HEK293 (cell line): Measurements from ENCODE around the gene ASCC1.
A peak's percentile ranks its signal among the peaks of the same experiment; 100 is the strongest.

Source experiments
- CTCF ChIP-seq: fragments of 450-650 bp; formaldehyde crosslinking; IDR thresholded peaks from 2 replicates; pipeline ENCODE4 v1.5.1; 2016; ENCODE audit warnings: missing biosample characterization, missing genetic modification characterization
- GLIS1 ChIP-seq: fragments of 450-650 bp; formaldehyde crosslinking; IDR thresholded peaks from 2 replicates; pipeline ENCODE4 v1.5.1; 2016; ENCODE audit warnings: missing biosample characterization, missing genetic modification characterization
- HIC1 ChIP-seq: fragments of 450-650 bp; formaldehyde crosslinking; IDR thresholded peaks from 2 replicates; pipeline ENCODE4 v1.5.1; 2016; ENCODE audit warnings: missing biosample characterization, missing genetic modification characterization
- IKZF3 ChIP-seq: fragments of 450-650 bp; IDR thresholded peaks from 2 replicates; pipeline ENCODE4 v1.5.0; 2018; ENCODE audit warnings: missing biosample characterization, mild to moderate bottlenecking, missing genetic modification characterization, moderate library complexity
- MZF1 ChIP-seq: fragments of 450-650 bp; formaldehyde crosslinking; IDR thresholded peaks from 2 replicates; pipeline ENCODE4 v1.5.1; 2017; ENCODE audit warnings: missing biosample characterization, missing genetic modification characterization, borderline replicate concordance
- SALL2 ChIP-seq: fragments of 450-650 bp; formaldehyde crosslinking; IDR thresholded peaks from 2 replicates; pipeline ENCODE4 v1.5.0; 2017; ENCODE audit warnings: missing biosample characterization, mild to moderate bottlenecking, missing genetic modification characterization, borderline replicate concordance
- SETDB1 ChIP-seq: IDR thresholded peaks from one replicate; pipeline ENCODE4 v1.6.1; 2017; ENCODE audit warnings: mild to moderate bottlenecking, low read length, moderate library complexity, mixed read lengths; ENCODE audit not compliant: insufficient read length
- YY1 ChIP-seq: fragments of 450-650 bp; formaldehyde crosslinking; IDR thresholded peaks from 2 replicates; pipeline ENCODE4 v1.5.1; 2018; ENCODE audit warnings: missing biosample characterization, missing genetic modification characterization
- ZBTB11 ChIP-seq: fragments of 450-650 bp; formaldehyde crosslinking; conservative IDR thresholded peaks from 2 replicates; pipeline ENCODE4 v1.5.1; 2016; ENCODE audit warnings: low read depth, missing biosample characterization, missing genetic modification characterization
- ZBTB44 ChIP-seq: fragments of 450-650 bp; IDR thresholded peaks from 2 replicates; pipeline ENCODE4 v1.5.1; 2018; ENCODE audit warnings: missing biosample characterization, mild to moderate bottlenecking, missing genetic modification characterization
- ZNF138 ChIP-seq: fragments of 450-650 bp; formaldehyde crosslinking; IDR thresholded peaks from 2 replicates; pipeline ENCODE4 v1.5.1; 2016; ENCODE audit warnings: missing biosample characterization, missing genetic modification characterization, borderline replicate concordance
- ZNF155 ChIP-seq: fragments of 450-650 bp; formaldehyde crosslinking; IDR thresholded peaks from 2 replicates; pipeline ENCODE4 v1.5.1; 2016; ENCODE audit warnings: missing biosample characterization, missing genetic modification characterization
- ZNF292 ChIP-seq: fragments of 450-650 bp; formaldehyde crosslinking; IDR thresholded peaks from 2 replicates; pipeline ENCODE4 v1.5.1; 2016; ENCODE audit warnings: low read depth, missing biosample characterization, missing genetic modification characterization, borderline replicate concordance
- ZNF324 ChIP-seq: fragments of 450-650 bp; formaldehyde crosslinking; IDR thresholded peaks from 2 replicates; pipeline ENCODE4 v1.5.1; 2016; ENCODE audit warnings: missing biosample characterization, missing genetic modification characterization
- ZNF335 ChIP-seq: fragments of 450-650 bp; formaldehyde crosslinking; conservative IDR thresholded peaks from 2 replicates; pipeline ENCODE4 v1.5.1; 2016; ENCODE audit warnings: missing biosample characterization, missing genetic modification characterization
- ZNF510 ChIP-seq: fragments of 450-650 bp; formaldehyde crosslinking; IDR thresholded peaks from 2 replicates; pipeline ENCODE4 v1.5.1; 2018; ENCODE audit warnings: mild to moderate bottlenecking, missing genetic modification characterization, missing biosample characterization; ENCODE audit not compliant: insufficient replicate concordance
- ZNF529 ChIP-seq: fragments of 450-650 bp; formaldehyde crosslinking; IDR thresholded peaks from 2 replicates; pipeline ENCODE4 v1.5.1; 2017; ENCODE audit warnings: missing genetic modification characterization, missing biosample characterization; ENCODE audit not compliant: insufficient replicate concordance
- ZNF555 ChIP-seq: fragments of 450-650 bp; formaldehyde crosslinking; conservative IDR thresholded peaks from 2 replicates; pipeline ENCODE4 v1.5.1; 2017; ENCODE audit warnings: missing biosample characterization, mild to moderate bottlenecking, missing genetic modification characterization, inconsistent platforms
- ZNF639 ChIP-seq: fragments of 450-650 bp; formaldehyde crosslinking; IDR thresholded peaks from 2 replicates; pipeline ENCODE4 v1.5.1; 2016; ENCODE audit warnings: missing biosample characterization, missing genetic modification characterization
- ZNF701 ChIP-seq: fragments of 450-650 bp; formaldehyde crosslinking; IDR thresholded peaks from 2 replicates; pipeline ENCODE4 v1.5.1; 2016; ENCODE audit warnings: missing biosample characterization, missing genetic modification characterization
- ZNF704 ChIP-seq: fragments of 450-650 bp; formaldehyde crosslinking; IDR thresholded peaks from 2 replicates; pipeline ENCODE4 v1.5.1; 2016; ENCODE audit warnings: missing biosample characterization, missing genetic modification characterization
- ZNF776 ChIP-seq: fragments of 450-650 bp; formaldehyde crosslinking; IDR thresholded peaks from 2 replicates; pipeline ENCODE4 v1.5.0; 2017; ENCODE audit warnings: missing biosample characterization, missing genetic modification characterization, borderline replicate concordance
- ZNF837 ChIP-seq: fragments of 450-650 bp; formaldehyde crosslinking; IDR thresholded peaks from 2 replicates; pipeline ENCODE4 v1.5.1; 2016; ENCODE audit warnings: missing biosample characterization, missing genetic modification characterization
- ZNF843 ChIP-seq: fragments of 450-650 bp; formaldehyde crosslinking; IDR thresholded peaks from 2 replicates; pipeline ENCODE4 v1.5.1; 2016; ENCODE audit warnings: missing biosample characterization, missing genetic modification characterization
- ZSCAN18 ChIP-seq: fragments of 450-650 bp; formaldehyde crosslinking; IDR thresholded peaks from 2 replicates; pipeline ENCODE4 v1.5.1; 2016; ENCODE audit warnings: missing biosample characterization, missing genetic modification characterization

Gene ASCC1

DNA sequence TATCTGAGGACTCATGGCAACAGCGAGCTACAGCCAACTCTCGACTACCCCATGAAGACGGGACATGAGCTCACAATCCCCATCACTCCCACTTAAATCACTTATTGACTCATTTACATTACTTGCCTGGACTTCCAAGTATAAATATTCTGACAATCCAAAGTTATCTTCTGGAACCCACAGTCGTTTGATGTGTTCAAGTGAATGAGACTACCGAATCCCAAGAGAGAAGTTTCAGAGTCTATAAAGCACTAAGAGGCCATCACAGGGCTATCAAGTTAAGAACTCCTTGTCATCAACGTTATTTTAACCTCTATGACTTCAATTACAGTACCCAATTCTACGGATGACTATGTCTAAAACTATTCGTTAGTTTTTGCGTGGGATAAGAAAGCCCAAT is 11.8 kb downstream of the ASCC1 start (continued):
- no peak for TF ChIP-seq ZNF776 (tag by site-specific recombination)
- TF ChIP-seq ZNF529 (tag by site-specific recombination) = no peak
- no peak for TF ChIP-seq SETDB1
- TF ChIP-seq ZBTB44 (tag by site-specific recombination) = peak; percentile 78
- TF ChIP-seq ZNF837 (tag by site-specific recombination) = no peak
- TF ChIP-seq GLIS1 (tag by site-specific recombination) = peak; percentile 83
- TF ChIP-seq IKZF3 = peak; percentile 47; the same call in 1 of the 2 replicates
- TF ChIP-seq ZNF292 (tag by site-specific recombination) = no peak
- TF ChIP-seq ZNF701 (tag by site-specific recombination) = no peak
- no peak for TF ChIP-seq ZNF155 (tag by site-specific recombination)
- no peak for TF ChIP-seq ZNF335 (tag by site-specific recombination)
- no peak for TF ChIP-seq CTCF (tag by site-specific recombination)
- TF ChIP-seq HIC1 (tag by site-specific recombination) = peak; percentile 98
- TF ChIP-seq ZNF510 (tag by site-specific recombination) = no peak
- TF ChIP-seq ZNF324 (tag by site-specific recombination) = peak; percentile 95
- no peak for TF ChIP-seq SALL2
- peak; percentile 84 for TF ChIP-seq MZF1
- TF ChIP-seq YY1 = no peak
- TF ChIP-seq ZNF555 (tag by site-specific recombination) = no peak
- TF ChIP-seq ZNF704 = no peak
- TF ChIP-seq ZNF843 = peak; percentile 98
- no peak for TF ChIP-seq ZBTB11
- no peak for TF ChIP-seq ZSCAN18 (tag by site-specific recombination)
- no peak for TF ChIP-seq ZNF138 (tag by site-specific recombination)
- TF ChIP-seq ZNF639 = peak; percentile 100
